Choroid plexus epithelial cell (primary cell): ENCODE results near the gene BRD3OS.

Source experiments
- DNase-seq: peaks from one replicate; pipeline ENCODE4 v3.0.0-alpha.2; 2010; ENCODE audit warnings: low read depth
- H3K4me3 ChIP-seq: 2 replicates; pipeline ENCODE4 v1.5.1; 2011; ENCODE audit warnings: low read depth, mild to moderate bottlenecking, control low read depth, low read length, moderate library complexity
- TF ChIP-seq, protein P1 (sequence below): conservative IDR thresholded peaks from 2 replicates; pipeline ENCODE4 v1.5.1; 2011; ENCODE audit warnings: low read depth, mild to moderate bottlenecking, control low read depth, inconsistent platforms, low read length, moderate library complexity

The BRD3OS gene

DNA sequence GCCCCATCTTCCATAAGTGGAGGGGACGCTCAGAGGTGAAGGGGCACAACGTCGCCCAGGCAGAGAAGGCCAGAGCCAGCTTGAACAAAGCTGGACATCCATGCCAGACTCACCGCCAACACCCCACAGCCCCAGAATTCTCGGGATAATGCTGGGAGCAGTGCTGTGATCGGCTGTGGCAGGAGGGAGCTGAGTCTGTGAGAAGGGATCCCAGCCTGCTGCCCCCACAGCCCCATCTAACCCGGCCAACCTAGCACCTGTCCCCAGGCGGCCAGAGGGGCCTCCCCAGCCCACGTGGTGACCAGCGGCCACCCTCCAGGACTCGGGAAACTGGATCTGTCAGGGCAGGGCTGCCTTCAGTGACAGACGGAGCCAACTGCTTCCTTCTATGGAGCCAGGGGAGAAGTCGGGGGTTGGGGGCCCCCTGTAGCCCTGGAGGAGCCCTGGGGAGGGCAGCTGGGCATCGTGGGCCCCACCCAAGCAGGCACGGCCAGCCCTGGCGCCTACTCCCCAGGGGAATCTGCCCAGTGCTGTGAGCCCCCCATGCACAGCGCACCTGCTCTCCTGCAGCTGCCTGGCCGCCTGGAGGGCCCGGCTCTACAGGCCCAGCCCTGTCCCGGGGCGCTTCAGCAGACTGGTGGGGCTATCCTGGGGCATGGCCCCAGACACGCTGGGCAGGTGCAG is 36.5 kb downstream of the BRD3OS start:
- no peak overlapping the region for H3K4me3 ChIP-seq
- no peak for DNase-seq
- TF ChIP-seq, protein P1, sequence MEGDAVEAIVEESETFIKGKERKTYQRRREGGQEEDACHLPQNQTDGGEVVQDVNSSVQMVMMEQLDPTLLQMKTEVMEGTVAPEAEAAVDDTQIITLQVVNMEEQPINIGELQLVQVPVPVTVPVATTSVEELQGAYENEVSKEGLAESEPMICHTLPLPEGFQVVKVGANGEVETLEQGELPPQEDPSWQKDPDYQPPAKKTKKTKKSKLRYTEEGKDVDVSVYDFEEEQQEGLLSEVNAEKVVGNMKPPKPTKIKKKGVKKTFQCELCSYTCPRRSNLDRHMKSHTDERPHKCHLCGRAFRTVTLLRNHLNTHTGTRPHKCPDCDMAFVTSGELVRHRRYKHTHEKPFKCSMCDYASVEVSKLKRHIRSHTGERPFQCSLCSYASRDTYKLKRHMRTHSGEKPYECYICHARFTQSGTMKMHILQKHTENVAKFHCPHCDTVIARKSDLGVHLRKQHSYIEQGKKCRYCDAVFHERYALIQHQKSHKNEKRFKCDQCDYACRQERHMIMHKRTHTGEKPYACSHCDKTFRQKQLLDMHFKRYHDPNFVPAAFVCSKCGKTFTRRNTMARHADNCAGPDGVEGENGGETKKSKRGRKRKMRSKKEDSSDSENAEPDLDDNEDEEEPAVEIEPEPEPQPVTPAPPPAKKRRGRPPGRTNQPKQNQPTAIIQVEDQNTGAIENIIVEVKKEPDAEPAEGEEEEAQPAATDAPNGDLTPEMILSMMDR = no peak

DNA sequence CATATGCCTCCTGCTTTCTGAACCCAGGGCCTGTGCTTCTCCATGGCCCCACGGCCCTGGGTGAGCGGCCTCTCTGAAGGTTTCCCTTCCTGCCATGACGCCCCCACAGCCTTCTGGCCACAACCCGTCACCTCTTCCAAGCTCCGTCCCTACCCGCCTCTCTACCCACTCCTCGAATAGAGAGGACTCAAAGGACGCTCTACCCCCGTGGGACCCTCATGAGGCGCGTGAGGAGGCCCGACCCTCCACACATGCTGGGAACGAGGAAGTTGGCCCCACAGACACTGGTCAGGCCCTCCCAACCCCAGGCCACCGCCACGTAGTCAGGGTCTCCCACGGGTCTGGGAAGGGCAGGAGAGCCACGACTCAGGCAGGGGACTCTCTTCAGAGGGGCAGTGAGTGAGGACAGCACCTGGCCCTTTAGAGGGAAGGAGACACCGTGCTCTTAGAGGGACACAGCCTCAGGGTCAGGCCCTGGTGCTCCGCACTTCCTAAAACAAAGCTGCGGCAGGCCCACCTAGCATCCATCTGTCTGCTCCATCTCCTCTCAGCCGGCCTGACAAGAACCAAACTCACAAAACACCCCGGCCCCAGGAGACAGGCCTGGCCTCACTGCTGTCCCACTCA is 37.3 kb downstream of the BRD3OS start:
- no peak overlapping the region for H3K4me3 ChIP-seq
- no peak for DNase-seq
- TF ChIP-seq, protein P1 = no peak

GRCh38 chr9:134063088-134063570 is 37.8 kb downstream of the BRD3OS start:
- no peak for DNase-seq
- no peak overlapping the region for H3K4me3 ChIP-seq
- TF ChIP-seq, protein P1 = no peak

GRCh38 chr9:134063571-134064450 is 38.5 kb downstream of the BRD3OS start:
- no peak for DNase-seq
- TF ChIP-seq, protein P1 = no peak
- H3K4me3 ChIP-seq = no peak overlapping the region

- TF ChIP-seq, protein P1 = no peak
- no peak overlapping the region for H3K4me3 ChIP-seq
- DNase-seq = no peak
Observed at GRCh38 chr9:134064711-134065110, 39.4 kb downstream of the BRD3OS start.

- TF ChIP-seq, protein P1 = no peak
- peak overlapping the region; percentile 74 for H3K4me3 ChIP-seq
- DNase-seq = peak; percentile 74
Observed at GRCh38 chr9:134065612-134066419, 40.5 kb downstream of the BRD3OS start.
